Upper lobe of right lung (tissue), 1 donor: Measurements from ENCODE around the gene SLC35G3. TPM values are rescaled to one million over a fixed set of nuclear protein-coding genes. Genes with fewer than 3 reads are reported as not detected.
"Not testable (repeated sequence)": the region's sequence is repeated elsewhere in the genome, so short reads cannot be mapped to it uniquely, and the experiment has no call there.

Source experiments
- ATAC-seq: fragments of 200-7000 bp; cut with Tn5 transposase; one replicate; pipeline ENCODE4 v1.9.1; 2020; ENCODE audit warnings: mild to moderate bottlenecking, moderate library complexity
- DNase-seq: peaks from one replicate; pipeline ENCODE4 v3.0.0-alpha.2; 2020
- H3K27ac ChIP-seq: fragments of 200-600 bp; one replicate; pipeline ENCODE4 v1.8.0; 2022
- H3K27me3 ChIP-seq: fragments of 200-600 bp; one replicate; pipeline ENCODE4 v1.8.0; 2022; ENCODE audit warnings: mild to moderate bottlenecking
- H3K36me3 ChIP-seq: fragments of 200-600 bp; one replicate; pipeline ENCODE4 v1.8.0; 2022
- H3K4me1 ChIP-seq: fragments of 200-600 bp; one replicate; pipeline ENCODE4 v1.8.0; 2022
- H3K4me3 ChIP-seq: fragments of 200-600 bp; one replicate; pipeline ENCODE4 v1.8.0; 2022; ENCODE audit warnings: mild to moderate bottlenecking
- H3K9me3 ChIP-seq: fragments of 200-600 bp; one replicate; pipeline ENCODE4 v1.8.0; 2022
- CTCF ChIP-seq: fragments of 200-600 bp; IDR thresholded peaks from one replicate; pipeline ENCODE4 v1.8.0; 2022; ENCODE audit warnings: antibody characterized with exemption
- intact Hi-C: fragments of 100-400 bp; cut with DNase I; formaldehyde crosslinking; loops from one replicate; pipeline ENCODE4 v1.11.0; 2022
- total RNA-seq: library from RNA; stranded (reverse); fragmentation: NEBNext Ultra II Directional; extraction: Animal tissue kit (Norgen Biotek cat#: 25700); gene quantifications from one replicate; pipeline ENCODE4 v1.2.1, GENCODE V29; 2021
- donor health status: DM: no; HTN: yes; CAD: no; lungs with severe emphysema.

SLC35G3 gene
- total RNA-seq, 1 donor from 2014 or later = not detected

DNA sequence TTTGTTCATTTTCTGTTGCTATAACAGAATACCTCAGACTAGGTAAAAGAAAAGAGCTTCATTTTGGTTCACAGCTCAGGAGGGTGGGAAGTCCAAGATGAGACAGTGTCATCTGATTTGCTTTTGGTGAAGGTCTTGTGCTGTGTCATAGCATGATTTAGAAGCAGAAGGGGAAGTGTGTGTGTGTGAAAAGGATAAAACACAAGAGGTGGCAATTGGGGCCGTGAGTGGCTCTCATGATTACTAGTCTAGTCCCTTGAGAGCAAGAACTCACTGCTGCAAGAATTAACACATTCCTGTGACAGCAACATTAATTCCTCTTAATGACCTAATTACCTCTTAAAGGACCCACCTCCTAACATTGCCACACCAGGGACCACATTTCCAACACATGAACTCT lies 8.3 kb downstream of the SLC35G3 start:
- intact Hi-C loops = no loop called here
- H3K4me3 ChIP-seq = no peak overlapping the region
- ATAC-seq = peak; percentile 56

GRCh38 chr17:35184274-35184673 lies 9.9 kb downstream of the SLC35G3 start:
- H3K9me3 ChIP-seq = no peaks in the 10 kb centered on the region
- ATAC-seq = no peak
- DNase-seq = no peak
- H3K36me3 ChIP-seq = no peaks in the 10 kb centered on the region
- no peak for TF ChIP-seq CTCF
- H3K27ac ChIP-seq = no peak overlapping the region
- H3K27me3 ChIP-seq = no peaks in the 10 kb centered on the region
- no peak overlapping the region for H3K4me3 ChIP-seq
- intact Hi-C loops = no loop called here
- peaks cover 5% of the 10 kb centered on the region for H3K4me1 ChIP-seq

More for the DNA sequence above, 8.3 kb downstream of the SLC35G3 start:
- TF ChIP-seq CTCF = no peak
- H3K27me3 ChIP-seq = no peaks in the 10 kb centered on the region
- no peak for DNase-seq
- peaks cover 5% of the 10 kb centered on the region for H3K4me1 ChIP-seq
- no peaks in the 10 kb centered on the region for H3K36me3 ChIP-seq
- H3K9me3 ChIP-seq = no peaks in the 10 kb centered on the region
- no peak overlapping the region for H3K27ac ChIP-seq

GRCh38 chr17:35183332-35183731 lies 10.9 kb downstream of the SLC35G3 start:
- Histone ChIP-seq H3K9me3 (no peaks in the 10 kb centered on the region), H3K27ac (no peak overlapping the region), H3K4me3 (no peak overlapping the region), H3K4me1 (no peaks in the 10 kb centered on the region), H3K36me3 (no peaks in the 10 kb centered on the region), H3K27me3 (no peaks in the 10 kb centered on the region)
- TF ChIP-seq CTCF = no peak
- intact Hi-C loops = no loop called here
- ATAC-seq (no peak), DNase-seq (no peak)

DNA sequence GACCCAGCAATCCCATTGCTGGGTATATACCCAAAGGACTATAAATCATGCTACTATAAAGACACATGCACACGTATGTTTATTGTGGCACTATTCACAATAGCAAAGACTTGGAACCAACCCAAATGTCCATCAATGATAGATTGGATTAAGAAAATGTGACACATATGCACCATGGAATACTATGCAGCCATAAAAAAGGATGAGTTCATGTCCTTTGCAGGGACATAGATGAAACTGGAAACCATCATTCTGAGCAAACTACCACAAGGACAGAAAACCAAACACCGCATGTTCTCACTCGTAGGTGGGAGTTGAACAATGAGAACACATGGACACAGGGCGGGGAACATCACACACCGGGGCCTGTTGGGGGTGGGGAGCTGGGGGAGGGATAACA lies 14.8 kb downstream of the SLC35G3 start:
- not testable (repeated sequence) for H3K4me1 ChIP-seq, ATAC-seq, H3K9me3 ChIP-seq, H3K36me3 ChIP-seq, H3K4me3 ChIP-seq, H3K27me3 ChIP-seq, DNase-seq, H3K27ac ChIP-seq
- intact Hi-C loops = loop anchor here (10.0 kb wide), 1 partner anchor 355 kb away; the partner anchor contains the start of gene SLFN12L

DNA sequence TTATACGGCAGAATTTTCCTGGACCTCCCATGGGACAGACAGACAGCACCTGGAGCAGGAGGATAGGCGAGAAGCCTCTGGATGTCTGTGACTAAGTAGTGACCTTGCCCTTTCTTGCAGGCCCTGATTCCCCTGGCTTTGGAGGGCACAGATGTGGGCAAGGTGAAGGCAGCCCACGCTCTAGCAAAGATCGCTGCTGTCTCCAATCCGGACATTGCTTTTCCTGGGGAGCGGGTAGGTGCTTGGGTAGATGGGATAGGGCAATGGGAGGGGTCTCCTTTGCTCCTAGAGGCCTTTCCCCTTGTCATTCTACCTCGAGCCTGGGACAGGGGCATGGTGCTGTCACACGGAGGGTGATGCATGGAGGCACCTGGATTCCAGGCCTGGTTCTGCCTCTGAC lies 17.3 kb downstream of the SLC35G3 start:
- Histone ChIP-seq H3K27ac (no peak overlapping the region), H3K4me3 (no peak overlapping the region), H3K9me3 (no peaks in the 10 kb centered on the region), H3K4me1 (peaks cover 5% of the 10 kb centered on the region), H3K36me3 (no peaks in the 10 kb centered on the region), H3K27me3 (no peaks in the 10 kb centered on the region)
- no peak for ATAC-seq
- intact Hi-C loops = loop anchor here (10.0 kb wide), 1 partner anchor 358 kb away; the partner anchor contains the start of gene SLFN12L
- no peak for DNase-seq
- no peak for TF ChIP-seq CTCF

DNA sequence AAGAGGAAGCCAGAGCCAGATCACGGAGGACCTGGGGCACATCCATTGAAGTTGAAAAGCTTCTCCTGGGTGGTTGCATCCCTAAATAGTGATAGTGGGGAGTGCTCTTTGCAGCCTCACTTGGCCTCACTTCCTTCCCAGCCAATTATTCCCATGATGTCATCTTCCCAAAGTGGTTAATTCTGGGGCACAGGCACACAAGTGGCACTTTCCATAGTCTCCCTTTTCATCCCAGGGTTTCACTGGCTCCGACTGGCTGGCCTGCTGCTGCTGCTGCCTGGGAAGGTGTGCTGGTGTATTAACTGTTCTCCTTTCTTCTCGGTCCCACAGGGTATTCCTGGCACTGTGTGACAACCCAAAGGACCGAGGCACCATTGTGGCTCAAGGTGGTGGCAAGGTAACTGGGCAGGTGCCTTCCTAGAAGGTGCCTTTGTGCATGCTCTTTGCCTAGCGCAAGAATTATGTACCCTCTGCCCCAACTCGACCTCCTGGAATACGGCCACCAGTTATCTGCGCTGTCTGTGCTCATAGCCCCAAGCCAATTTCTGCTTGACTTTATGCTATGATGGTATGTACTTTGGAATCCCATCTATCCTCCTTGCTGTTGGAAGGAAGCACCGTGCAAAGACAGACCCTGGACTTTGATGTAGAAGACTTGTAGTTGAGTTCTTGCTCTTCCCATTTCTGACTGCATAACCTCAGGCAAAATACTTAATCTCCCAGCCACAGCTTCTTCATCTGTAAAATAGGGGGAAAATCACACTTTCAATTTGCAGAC lies 18.4 kb downstream of the SLC35G3 start:
- Histone ChIP-seq H3K4me1 (peaks cover 8% of the 10 kb centered on the region), H3K27me3 (no peaks in the 10 kb centered on the region), H3K27ac (no peak overlapping the region), H3K36me3 (no peaks in the 10 kb centered on the region), H3K9me3 (no peaks in the 10 kb centered on the region), H3K4me3 (no peak overlapping the region)
- intact Hi-C loops = loop anchor here (10.0 kb wide), 1 partner anchor 359 kb away; the partner anchor contains the start of gene SLFN12L
- ATAC-seq = no peak
- no peak for TF ChIP-seq CTCF
- no peak for DNase-seq
